Suprapubic skin (tissue), 3 donors: ENCODE data around the gene TEP1.

Experiments
- EP300 ChIP-seq: sonication (generic); formaldehyde crosslinking; IDR thresholded peaks from one replicate; pipeline ENCODE4 v1.6.1; 2017; ENCODE audit warnings: antibody characterized with exemption
- POLR2A ChIP-seq, 2 donors: fragments of 450-650 bp; IDR thresholded peaks; one replicate each; pipeline ENCODE4 v1.6.1; 2017; ENCODE audit warnings: antibody characterized with exemption in 2 of 2, mild to moderate bottlenecking in 2 of 2, moderate library complexity in 2 of 2
- TF ChIP-seq, protein P1 (sequence below), 2 donors: fragments of 200-600 bp in 1 of 2; fragments of 450-650 bp in 1 of 2; sonication (generic) in 1 of 2; IDR thresholded peaks; one replicate each; pipeline ENCODE4 v1.5.1; 2016 to 2019; ENCODE audit warnings: antibody characterized with exemption in 2 of 2, mild to moderate bottlenecking in 1 of 2, moderate library complexity in 1 of 2

DNA sequence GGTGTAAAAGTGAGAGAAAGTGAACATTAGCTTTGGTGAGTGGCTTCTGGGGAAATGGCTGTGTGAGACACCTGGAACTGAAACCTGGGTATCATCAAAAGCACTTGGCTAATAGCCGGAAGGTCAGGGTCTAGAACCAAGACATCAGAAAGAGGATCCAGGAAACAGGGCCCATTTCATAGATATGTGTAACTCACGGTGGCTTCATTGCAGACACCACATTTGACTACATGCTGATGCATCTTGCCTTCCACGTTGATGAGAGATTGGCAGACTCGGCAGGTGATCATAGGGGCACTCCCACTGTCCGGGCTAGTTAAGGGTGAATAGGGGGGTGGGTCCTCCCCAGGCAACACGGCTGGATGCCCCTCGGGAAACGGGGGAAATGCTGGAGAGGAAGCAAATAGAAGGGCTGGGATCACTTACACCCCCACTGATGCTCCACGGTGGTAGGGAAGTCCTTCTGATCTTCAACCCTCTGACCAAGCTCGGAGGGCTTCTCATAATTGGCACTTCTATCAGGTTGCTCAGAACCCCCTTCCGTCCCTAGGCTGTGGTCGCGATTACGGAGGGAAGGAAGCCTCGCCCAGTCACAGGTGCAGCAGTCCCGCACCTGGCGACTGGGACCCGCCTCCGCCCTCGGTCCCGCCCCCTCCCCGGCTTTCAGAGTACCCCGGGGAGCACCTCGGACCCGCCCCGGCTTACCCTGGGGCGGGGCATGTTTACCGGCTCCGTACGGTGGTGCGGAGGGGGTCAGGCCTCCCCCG is 47.3 kb upstream of the TEP1 start:
- TF ChIP-seq, protein P1, sequence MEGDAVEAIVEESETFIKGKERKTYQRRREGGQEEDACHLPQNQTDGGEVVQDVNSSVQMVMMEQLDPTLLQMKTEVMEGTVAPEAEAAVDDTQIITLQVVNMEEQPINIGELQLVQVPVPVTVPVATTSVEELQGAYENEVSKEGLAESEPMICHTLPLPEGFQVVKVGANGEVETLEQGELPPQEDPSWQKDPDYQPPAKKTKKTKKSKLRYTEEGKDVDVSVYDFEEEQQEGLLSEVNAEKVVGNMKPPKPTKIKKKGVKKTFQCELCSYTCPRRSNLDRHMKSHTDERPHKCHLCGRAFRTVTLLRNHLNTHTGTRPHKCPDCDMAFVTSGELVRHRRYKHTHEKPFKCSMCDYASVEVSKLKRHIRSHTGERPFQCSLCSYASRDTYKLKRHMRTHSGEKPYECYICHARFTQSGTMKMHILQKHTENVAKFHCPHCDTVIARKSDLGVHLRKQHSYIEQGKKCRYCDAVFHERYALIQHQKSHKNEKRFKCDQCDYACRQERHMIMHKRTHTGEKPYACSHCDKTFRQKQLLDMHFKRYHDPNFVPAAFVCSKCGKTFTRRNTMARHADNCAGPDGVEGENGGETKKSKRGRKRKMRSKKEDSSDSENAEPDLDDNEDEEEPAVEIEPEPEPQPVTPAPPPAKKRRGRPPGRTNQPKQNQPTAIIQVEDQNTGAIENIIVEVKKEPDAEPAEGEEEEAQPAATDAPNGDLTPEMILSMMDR (IDR thresholded peaks at IDR 0.05) = no peak
- TF ChIP-seq POLR2A (IDR thresholded peaks at IDR 0.05) = no peak
- no peak for TF ChIP-seq EP300
